Mesothelial cell of epicardium (in vitro differentiated cells): ENCODE measurements around the gene TANC1. TPM values are rescaled to one million over a fixed set of nuclear protein-coding genes. Genes with fewer than 3 reads are reported as not detected.

Experiments used
- DNase-seq, 2 experiments: peaks; one replicate each; pipeline ENCODE4 v3.0.0; 2021; ENCODE audit warnings: low spot score in 2 of 2; ENCODE audit not compliant: unreplicated experiment in 2 of 2
- H3K27ac Mint-ChIP-seq: 2 replicates; pipeline ENCODE4 v1.8.0; 2021; ENCODE audit warnings: mixed read lengths
- H3K27me3 Mint-ChIP-seq: 2 replicates; pipeline ENCODE4 v1.8.0; 2021; ENCODE audit warnings: low read depth, mixed read lengths
- H3K36me3 Mint-ChIP-seq: 2 replicates; pipeline ENCODE4 v1.8.0; 2021; ENCODE audit warnings: mixed read lengths
- H3K4me1 Mint-ChIP-seq: 2 replicates; pipeline ENCODE4 v1.8.0; 2021; ENCODE audit warnings: mixed read lengths
- H3K4me3 Mint-ChIP-seq: 2 replicates; pipeline ENCODE4 v1.8.0; 2021; ENCODE audit warnings: mild to moderate bottlenecking, moderate library complexity, mixed read lengths
- H3K9me3 Mint-ChIP-seq: 2 replicates; pipeline ENCODE4 v1.8.0; 2021; ENCODE audit warnings: mixed read lengths
- total RNA-seq: library from RNA; stranded (reverse); gene quantifications from 3 replicates; pipeline ENCODE4 v1.2.1, GENCODE V29; 2021
- TF ChIP-seq, protein P1 (sequence below): fragments of 200-600 bp; sonication (generic); IDR thresholded peaks from one replicate; pipeline ENCODE4 v1.5.0; 2021; ENCODE audit warnings: antibody characterized with exemption; ENCODE audit not compliant: unreplicated experiment

The TANC1 gene
- total RNA-seq, 1 donor from 2014 or later = 138 TPM

GRCh38 chr2:159131267-159131913 lies 162.9 kb downstream of the TANC1 start:
- peak overlapping the region; percentile 86 for H3K27ac Mint-ChIP-seq
- peaks cover 82% of the 10 kb centered on the region for H3K4me1 Mint-ChIP-seq
- no peak overlapping the region for H3K4me3 Mint-ChIP-seq

DNA sequence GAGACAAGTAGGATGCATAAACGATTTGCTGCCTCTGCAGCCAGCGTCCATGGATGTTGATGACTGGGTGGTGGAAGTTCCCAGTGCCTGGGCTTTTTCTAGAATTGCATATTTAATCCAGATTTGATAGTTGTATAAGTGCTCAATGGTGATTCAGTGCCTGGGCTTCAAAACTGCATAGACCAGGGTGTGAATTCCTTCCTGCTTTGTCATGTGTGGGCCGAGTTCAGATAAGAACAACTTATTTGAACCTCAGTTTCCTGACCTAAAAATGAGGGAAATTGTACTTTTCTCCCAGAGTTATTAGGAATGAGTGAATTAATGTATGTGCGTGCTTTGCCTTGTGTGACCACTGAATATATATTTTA lies 163.5 kb downstream of the TANC1 start:
- no peak for DNase-seq
- H3K4me1 Mint-ChIP-seq = peaks cover 80% of the 10 kb centered on the region
- H3K9me3 Mint-ChIP-seq = no peaks in the 10 kb centered on the region
- H3K4me3 Mint-ChIP-seq = no peak overlapping the region
- peaks cover 4% of the 10 kb centered on the region for H3K36me3 Mint-ChIP-seq
- peak overlapping the region; percentile 85 for H3K27ac Mint-ChIP-seq
- TF ChIP-seq, protein P1, sequence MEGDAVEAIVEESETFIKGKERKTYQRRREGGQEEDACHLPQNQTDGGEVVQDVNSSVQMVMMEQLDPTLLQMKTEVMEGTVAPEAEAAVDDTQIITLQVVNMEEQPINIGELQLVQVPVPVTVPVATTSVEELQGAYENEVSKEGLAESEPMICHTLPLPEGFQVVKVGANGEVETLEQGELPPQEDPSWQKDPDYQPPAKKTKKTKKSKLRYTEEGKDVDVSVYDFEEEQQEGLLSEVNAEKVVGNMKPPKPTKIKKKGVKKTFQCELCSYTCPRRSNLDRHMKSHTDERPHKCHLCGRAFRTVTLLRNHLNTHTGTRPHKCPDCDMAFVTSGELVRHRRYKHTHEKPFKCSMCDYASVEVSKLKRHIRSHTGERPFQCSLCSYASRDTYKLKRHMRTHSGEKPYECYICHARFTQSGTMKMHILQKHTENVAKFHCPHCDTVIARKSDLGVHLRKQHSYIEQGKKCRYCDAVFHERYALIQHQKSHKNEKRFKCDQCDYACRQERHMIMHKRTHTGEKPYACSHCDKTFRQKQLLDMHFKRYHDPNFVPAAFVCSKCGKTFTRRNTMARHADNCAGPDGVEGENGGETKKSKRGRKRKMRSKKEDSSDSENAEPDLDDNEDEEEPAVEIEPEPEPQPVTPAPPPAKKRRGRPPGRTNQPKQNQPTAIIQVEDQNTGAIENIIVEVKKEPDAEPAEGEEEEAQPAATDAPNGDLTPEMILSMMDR = no peak
- no peaks in the 10 kb centered on the region for H3K27me3 Mint-ChIP-seq

More at GRCh38 chr2:159131267-159131913, 162.9 kb downstream of the TANC1 start:
- no peaks in the 10 kb centered on the region for H3K27me3 Mint-ChIP-seq
- peaks cover 5% of the 10 kb centered on the region for H3K36me3 Mint-ChIP-seq
- DNase-seq = no peak
- H3K9me3 Mint-ChIP-seq = no peaks in the 10 kb centered on the region
- TF ChIP-seq, protein P1 = no peak

GRCh38 chr2:159133797-159134196 lies 165.4 kb downstream of the TANC1 start:
- Mint-ChIP-seq H3K27ac (peak overlapping the region; percentile 68), H3K9me3 (no peaks in the 10 kb centered on the region)
- DNase-seq = no peak

GRCh38 chr2:159134979-159135378 lies 166.5 kb downstream of the TANC1 start:
- H3K27me3 Mint-ChIP-seq = no peaks in the 10 kb centered on the region
- H3K27ac Mint-ChIP-seq = peak overlapping the region; percentile 97
- no peak overlapping the region for H3K4me3 Mint-ChIP-seq
- TF ChIP-seq, protein P1 = no peak
- DNase-seq = no peak
- peaks cover 85% of the 10 kb centered on the region for H3K4me1 Mint-ChIP-seq
- H3K36me3 Mint-ChIP-seq = no peaks in the 10 kb centered on the region
- H3K9me3 Mint-ChIP-seq = no peaks in the 10 kb centered on the region

More at GRCh38 chr2:159133797-159134196, 165.4 kb downstream of the TANC1 start:
- no peak overlapping the region for H3K4me3 Mint-ChIP-seq
- TF ChIP-seq, protein P1 = no peak
- H3K36me3 Mint-ChIP-seq = no peaks in the 10 kb centered on the region
- peaks cover 85% of the 10 kb centered on the region for H3K4me1 Mint-ChIP-seq
- H3K27me3 Mint-ChIP-seq = no peaks in the 10 kb centered on the region

GRCh38 chr2:159136391-159136790 lies 168.0 kb downstream of the TANC1 start:
- no peaks in the 10 kb centered on the region for H3K9me3 Mint-ChIP-seq
- no peak overlapping the region for H3K4me3 Mint-ChIP-seq
- peaks cover 80% of the 10 kb centered on the region for H3K4me1 Mint-ChIP-seq
- H3K36me3 Mint-ChIP-seq = no peaks in the 10 kb centered on the region
- peak overlapping the region; percentile 97 for H3K27ac Mint-ChIP-seq
- H3K27me3 Mint-ChIP-seq = no peaks in the 10 kb centered on the region
- TF ChIP-seq, protein P1 = no peak
- DNase-seq = no peak
